GM19328 (cell line): ENCODE measurements around the gene RTF2.
"Not testable (repeated sequence)": the region's sequence is repeated elsewhere in the genome, so short reads cannot be mapped to it uniquely, and the experiment has no call there.

ENCODE experiments used
- ATAC-seq: cut with Tn5 transposase; IDR thresholded peaks from one replicate; pipeline ENCODE4 v1.9.1; 2021; ENCODE audit warnings: mild to moderate bottlenecking, moderate library complexity; ENCODE audit not compliant: unreplicated experiment

Gene RTF2

GRCh38 chr20:56469077-56469449, 636 bp downstream of the RTF2 start:
- ATAC-seq = no peak

- no peak for ATAC-seq
Observed at GRCh38 chr20:56483970-56484369, 15.5 kb downstream of the RTF2 start.

GRCh38 chr20:56487216-56487615, 18.8 kb downstream of the RTF2 start:
- ATAC-seq = no peak

- no peak for ATAC-seq
Observed at GRCh38 chr20:56488566-56488965, 20.1 kb downstream of the RTF2 start.

GRCh38 chr20:56501116-56501515, 32.7 kb downstream of the RTF2 start:
- no peak for ATAC-seq

GRCh38 chr20:56503916-56504315, 35.5 kb downstream of the RTF2 start:
- ATAC-seq = no peak

- ATAC-seq = no peak
Observed at GRCh38 chr20:56504373-56505005, 36.1 kb downstream of the RTF2 start.

- no peak for ATAC-seq
Observed at GRCh38 chr20:56506103-56506502, 37.7 kb downstream of the RTF2 start.

- no peak for ATAC-seq
Observed at GRCh38 chr20:56511926-56512325, 43.5 kb downstream of the RTF2 start.

GRCh38 chr20:56513161-56514150, 45.0 kb downstream of the RTF2 start:
- ATAC-seq = no peak

GRCh38 chr20:56516631-56517030, 48.2 kb downstream of the RTF2 start:
- ATAC-seq = no peak

GRCh38 chr20:56517211-56517610, 48.8 kb downstream of the RTF2 start:
- ATAC-seq = no peak

GRCh38 chr20:56517641-56518040, 49.2 kb downstream of the RTF2 start:
- no peak for ATAC-seq

- ATAC-seq = no peak
Observed at GRCh38 chr20:56518126-56518525, 49.7 kb downstream of the RTF2 start.

GRCh38 chr20:56518721-56519398, 50.4 kb downstream of the RTF2 start:
- ATAC-seq = no peak

- ATAC-seq = no peak
Observed at GRCh38 chr20:56519551-56519950, 51.1 kb downstream of the RTF2 start.

GRCh38 chr20:56520180-56520579, 51.8 kb downstream of the RTF2 start:
- ATAC-seq = no peak

- not testable (repeated sequence) for ATAC-seq
Observed at GRCh38 chr20:56520746-56521354, 52.4 kb downstream of the RTF2 start.

GRCh38 chr20:56522311-56522710, 53.9 kb downstream of the RTF2 start:
- no peak for ATAC-seq

- not testable (repeated sequence) for ATAC-seq
Observed at GRCh38 chr20:56524444-56524843, 56.0 kb downstream of the RTF2 start, which contains the start of gene FAM209A. TSS of gene FAM209A (plus strand) at chr20:56524744. CDS start at chr20:56524809, 65 bp downstream.

GRCh38 chr20:56527521-56527920, 59.1 kb downstream of the RTF2 start:
- no peak for ATAC-seq
